Measurements from ENCODE around the gene MISP.

DNA sequence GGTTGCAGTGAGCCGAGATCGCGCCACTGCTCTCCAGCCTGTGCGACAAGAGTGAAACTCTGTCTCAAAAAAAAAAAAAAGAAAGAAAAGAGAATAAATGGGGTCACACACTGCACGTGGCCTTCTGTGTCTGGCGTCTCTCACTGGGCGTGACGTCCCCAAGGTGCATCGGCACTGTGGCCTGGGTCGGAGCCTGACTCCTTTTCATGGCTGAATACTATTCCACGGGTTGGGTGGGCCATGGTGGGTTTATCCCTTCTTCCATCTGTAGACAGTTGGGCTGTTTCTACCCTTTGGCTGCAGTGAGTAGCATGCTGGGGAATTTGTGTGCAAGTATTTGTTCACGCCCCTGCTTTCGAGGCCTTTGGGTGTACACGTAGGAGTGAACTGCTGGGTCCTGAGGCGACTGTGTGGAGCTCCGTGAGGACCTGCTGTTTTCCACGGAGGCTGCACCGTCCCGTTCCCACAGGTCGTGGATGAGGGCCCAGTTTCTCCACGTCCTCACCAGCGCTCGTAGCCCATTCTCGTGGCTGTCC lies 8.3 kb upstream of the MISP start:
- no peak for TF ChIP-seq GATA3 (IDR thresholded peaks at IDR 0.05; ENCODE audit: low read depth, low read length)
- TF ChIP-seq GATA2 (IDR thresholded peaks at IDR 0.05; ENCODE audit: low read depth, low read length): no peak

Data from SH-SY5Y (cell line).